Esophagus squamous epithelium (tissue), 4 donors: ENCODE measurements around the gene WIPF3.

Experiments used
- POLR2A ChIP-seq, 4 donors: fragments of 450-650 bp; IDR thresholded peaks; one replicate each; pipeline ENCODE4 v1.6.1; 2017; ENCODE audit warnings: antibody characterized with exemption in 4 of 4, mild to moderate bottlenecking in 4 of 4, moderate library complexity in 3 of 4
- TF ChIP-seq, protein P1 (sequence below), 6 experiments: fragments of 450-650 bp in 4 of 6; fragments of 200-600 bp in 2 of 6; sonication (generic) in 2 of 6; IDR thresholded peaks; one replicate each; pipeline ENCODE4 v1.5.1; 2016 to 2019; ENCODE audit warnings: antibody characterized with exemption in 6 of 6, mild to moderate bottlenecking in 4 of 6, moderate library complexity in 4 of 6

DNA sequence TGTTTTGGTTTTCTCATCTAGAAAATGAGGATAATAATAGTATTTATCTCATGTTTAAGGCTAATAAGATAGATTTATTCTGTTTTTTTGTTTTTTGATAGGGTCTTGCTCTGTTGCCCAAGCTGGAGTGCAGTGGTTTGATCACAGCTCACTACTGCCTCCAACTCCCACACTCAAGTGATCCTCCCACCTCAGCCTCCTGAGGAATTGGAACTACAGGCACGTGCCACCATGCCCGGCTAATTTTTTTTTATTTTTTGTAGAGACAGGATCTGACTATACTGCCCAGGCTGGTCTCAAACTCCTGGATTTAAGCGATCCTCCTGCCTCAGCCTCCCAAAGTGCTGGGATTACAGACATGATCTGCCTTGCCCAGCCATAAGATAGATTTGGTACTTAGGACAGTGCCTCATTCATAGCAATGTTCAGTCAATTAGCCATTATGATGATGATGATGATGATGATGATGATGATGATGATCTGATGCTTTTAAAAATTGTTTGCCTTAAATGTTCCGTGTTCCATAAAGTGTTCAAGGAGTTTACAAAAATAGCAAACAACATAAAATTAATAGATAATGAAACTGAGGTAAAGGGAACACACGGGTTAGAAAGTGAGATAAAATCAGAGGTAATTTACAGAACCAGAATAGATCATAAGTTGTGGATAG lies 4.6 kb downstream of the WIPF3 start:
- TF ChIP-seq, protein P1, sequence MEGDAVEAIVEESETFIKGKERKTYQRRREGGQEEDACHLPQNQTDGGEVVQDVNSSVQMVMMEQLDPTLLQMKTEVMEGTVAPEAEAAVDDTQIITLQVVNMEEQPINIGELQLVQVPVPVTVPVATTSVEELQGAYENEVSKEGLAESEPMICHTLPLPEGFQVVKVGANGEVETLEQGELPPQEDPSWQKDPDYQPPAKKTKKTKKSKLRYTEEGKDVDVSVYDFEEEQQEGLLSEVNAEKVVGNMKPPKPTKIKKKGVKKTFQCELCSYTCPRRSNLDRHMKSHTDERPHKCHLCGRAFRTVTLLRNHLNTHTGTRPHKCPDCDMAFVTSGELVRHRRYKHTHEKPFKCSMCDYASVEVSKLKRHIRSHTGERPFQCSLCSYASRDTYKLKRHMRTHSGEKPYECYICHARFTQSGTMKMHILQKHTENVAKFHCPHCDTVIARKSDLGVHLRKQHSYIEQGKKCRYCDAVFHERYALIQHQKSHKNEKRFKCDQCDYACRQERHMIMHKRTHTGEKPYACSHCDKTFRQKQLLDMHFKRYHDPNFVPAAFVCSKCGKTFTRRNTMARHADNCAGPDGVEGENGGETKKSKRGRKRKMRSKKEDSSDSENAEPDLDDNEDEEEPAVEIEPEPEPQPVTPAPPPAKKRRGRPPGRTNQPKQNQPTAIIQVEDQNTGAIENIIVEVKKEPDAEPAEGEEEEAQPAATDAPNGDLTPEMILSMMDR (IDR thresholded peaks at IDR 0.05) = no peak
- no peak for TF ChIP-seq POLR2A (IDR thresholded peaks at IDR 0.05)
